ENCODE data around the gene CDC42BPG. TPM values are rescaled to one million over a fixed set of nuclear protein-coding genes. Genes with fewer than 3 reads are reported as not detected.

CDC42BPG gene
- total and polyA plus RNA-seq, 9 of the 15 experiments (the other 6 are each of a cell fraction or from before 2014, with no cell fraction given) = 0.04 to 8.8 (median 2.1) TPM

DNA sequence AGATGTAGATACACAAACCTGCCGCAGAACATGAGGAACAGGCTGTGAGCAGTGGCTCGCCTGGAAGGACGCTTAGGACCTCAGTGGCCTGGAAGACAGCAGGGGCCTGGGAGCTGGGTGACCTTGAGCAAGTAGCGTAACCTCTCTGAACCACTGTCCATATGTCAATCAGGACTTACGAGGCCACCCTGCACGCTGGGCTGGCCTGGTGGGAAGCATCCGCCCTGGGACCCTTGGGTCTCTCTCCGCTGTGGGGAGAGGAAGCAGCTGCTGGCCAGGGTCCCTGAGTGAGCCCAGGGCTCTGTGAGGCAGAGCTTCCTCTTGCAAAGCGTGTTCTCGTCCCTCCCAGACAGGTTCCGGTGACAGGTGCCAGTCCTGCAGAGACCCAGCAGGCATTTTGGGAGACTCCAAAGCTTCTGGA lies 48.0 kb upstream of the CDC42BPG start (continued):
- TF ChIP-seq, protein P1, sequence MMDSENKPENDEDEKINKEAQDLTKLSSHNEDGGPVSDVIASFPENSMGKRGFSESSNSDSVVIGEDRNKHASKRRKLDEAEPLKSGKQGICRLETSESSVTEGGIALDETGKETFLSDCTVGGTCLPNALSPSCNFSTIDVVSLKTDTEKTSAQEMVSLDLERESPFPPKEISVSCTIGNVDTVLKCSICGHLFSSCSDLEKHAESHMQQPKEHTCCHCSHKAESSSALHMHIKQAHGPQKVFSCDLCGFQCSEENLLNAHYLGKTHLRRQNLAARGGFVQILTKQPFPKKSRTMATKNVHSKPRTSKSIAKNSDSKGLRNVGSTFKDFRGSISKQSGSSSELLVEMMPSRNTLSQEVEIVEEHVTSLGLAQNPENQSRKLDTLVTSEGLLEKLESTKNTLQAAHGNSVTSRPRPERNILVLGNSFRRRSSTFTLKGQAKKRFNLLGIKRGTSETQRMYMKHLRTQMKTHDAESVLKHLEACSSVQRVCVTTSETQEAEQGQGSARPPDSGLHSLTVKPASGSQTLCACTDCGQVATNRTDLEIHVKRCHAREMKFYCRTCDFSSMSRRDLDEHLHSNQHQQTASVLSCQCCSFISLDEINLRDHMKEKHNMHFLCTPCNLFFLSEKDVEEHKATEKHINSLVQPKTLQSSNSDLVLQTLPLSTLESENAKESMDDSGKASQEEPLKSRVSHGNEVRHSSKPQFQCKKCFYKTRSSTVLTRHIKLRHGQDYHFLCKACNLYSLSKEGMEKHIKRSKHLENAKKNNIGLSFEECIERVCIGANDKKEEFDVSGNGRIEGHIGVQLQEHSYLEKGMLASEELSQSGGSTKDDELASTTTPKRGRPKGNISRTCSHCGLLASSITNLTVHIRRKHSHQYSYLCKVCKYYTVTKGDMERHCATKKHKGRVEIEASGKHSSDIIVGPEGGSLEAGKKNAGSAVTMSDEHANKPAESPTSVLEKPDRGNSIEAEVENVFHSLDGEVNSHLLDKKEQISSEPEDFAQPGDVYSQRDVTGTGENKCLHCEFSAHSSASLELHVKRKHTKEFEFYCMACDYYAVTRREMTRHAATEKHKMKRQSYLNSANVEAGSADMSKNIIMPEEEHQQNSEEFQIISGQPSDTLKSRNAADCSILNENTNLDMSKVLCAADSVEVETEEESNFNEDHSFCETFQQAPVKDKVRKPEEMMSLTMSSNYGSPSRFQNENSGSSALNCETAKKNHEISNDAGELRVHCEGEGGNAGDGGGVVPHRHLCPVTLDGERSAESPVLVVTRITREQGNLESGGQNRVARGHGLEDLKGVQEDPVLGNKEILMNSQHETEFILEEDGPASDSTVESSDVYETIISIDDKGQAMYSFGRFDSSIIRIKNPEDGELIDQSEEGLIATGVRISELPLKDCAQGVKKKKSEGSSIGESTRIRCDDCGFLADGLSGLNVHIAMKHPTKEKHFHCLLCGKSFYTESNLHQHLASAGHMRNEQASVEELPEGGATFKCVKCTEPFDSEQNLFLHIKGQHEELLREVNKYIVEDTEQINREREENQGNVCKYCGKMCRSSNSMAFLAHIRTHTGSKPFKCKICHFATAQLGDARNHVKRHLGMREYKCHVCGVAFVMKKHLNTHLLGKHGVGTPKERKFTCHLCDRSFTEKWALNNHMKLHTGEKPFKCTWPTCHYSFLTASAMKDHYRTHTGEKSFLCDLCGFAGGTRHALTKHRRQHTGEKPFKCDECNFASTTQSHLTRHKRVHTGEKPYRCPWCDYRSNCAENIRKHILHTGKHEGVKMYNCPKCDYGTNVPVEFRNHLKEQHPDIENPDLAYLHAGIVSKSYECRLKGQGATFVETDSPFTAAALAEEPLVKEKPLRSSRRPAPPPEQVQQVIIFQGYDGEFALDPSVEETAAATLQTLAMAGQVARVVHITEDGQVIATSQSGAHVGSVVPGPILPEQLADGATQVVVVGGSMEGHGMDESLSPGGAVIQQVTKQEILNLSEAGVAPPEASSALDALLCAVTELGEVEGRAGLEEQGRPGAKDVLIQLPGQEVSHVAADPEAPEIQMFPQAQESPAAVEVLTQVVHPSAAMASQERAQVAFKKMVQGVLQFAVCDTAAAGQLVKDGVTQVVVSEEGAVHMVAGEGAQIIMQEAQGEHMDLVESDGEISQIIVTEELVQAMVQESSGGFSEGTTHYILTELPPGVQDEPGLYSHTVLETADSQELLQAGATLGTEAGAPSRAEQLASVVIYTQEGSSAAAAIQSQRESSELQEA (IDR thresholded peaks at IDR 0.05; ENCODE audit: low read depth) = no peak
- TF ChIP-seq DMBX1 (CRISPR knock-in tag; IDR thresholded peaks at IDR 0.05; ENCODE audit: borderline replicate concordance) (no peak), TSC22D4 (tag; IDR thresholded peaks at IDR 0.05) (no peak), POLR2G (IDR thresholded peaks at IDR 0.05; ENCODE audit: low read depth, low read length) (peak; percentile 0; the same call in 1 of the 2 replicates), SNIP1 (IDR thresholded peaks at IDR 0.05; ENCODE audit: low read depth) (no peak), RCOR1 (IDR thresholded peaks at IDR 0.05; ENCODE audit: borderline replicate concordance in 1 of 2, low read depth in 2 of 2, low read length in 2 of 2) (no peak)
- TF ChIP-seq, protein P2, sequence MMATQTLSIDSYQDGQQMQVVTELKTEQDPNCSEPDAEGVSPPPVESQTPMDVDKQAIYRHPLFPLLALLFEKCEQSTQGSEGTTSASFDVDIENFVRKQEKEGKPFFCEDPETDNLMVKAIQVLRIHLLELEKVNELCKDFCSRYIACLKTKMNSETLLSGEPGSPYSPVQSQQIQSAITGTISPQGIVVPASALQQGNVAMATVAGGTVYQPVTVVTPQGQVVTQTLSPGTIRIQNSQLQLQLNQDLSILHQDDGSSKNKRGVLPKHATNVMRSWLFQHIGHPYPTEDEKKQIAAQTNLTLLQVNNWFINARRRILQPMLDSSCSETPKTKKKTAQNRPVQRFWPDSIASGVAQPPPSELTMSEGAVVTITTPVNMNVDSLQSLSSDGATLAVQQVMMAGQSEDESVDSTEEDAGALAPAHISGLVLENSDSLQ (IDR thresholded peaks at IDR 0.05) = peak; percentile 46; the same call in 1 of the 2 replicates

Data from K562 (cell line).